Sigmoid colon (tissue), 4 donors: ENCODE data around the gene TSPOAP1.

ENCODE experiments used
- CTCF ChIP-seq, 4 experiments: fragments of 450-650 bp in 3 of 4; fragments of 200-600 bp in 1 of 4; IDR thresholded peaks; one replicate each; pipeline ENCODE4 v1.5.1; 2016 to 2019; ENCODE audit warnings: antibody characterized with exemption in 4 of 4, mild to moderate bottlenecking in 3 of 4, moderate library complexity in 2 of 4
- EP300 ChIP-seq, 4 donors: sonication (generic); formaldehyde crosslinking; IDR thresholded peaks; one replicate each; pipeline ENCODE4 v1.6.1; 2017; ENCODE audit warnings: antibody characterized with exemption in 4 of 4
- POLR2A ChIP-seq, 2 donors: fragments of 450-650 bp; IDR thresholded peaks; one replicate each; pipeline ENCODE4 v1.6.1; 2016; ENCODE audit warnings: antibody characterized with exemption in 2 of 2, mild to moderate bottlenecking in 2 of 2, moderate library complexity in 2 of 2

GRCh38 chr17:58325289-58325726 lies 3.3 kb downstream of the TSPOAP1 start:
- TF ChIP-seq CTCF (IDR thresholded peaks at IDR 0.05): no peak
- no peak for TF ChIP-seq POLR2A (IDR thresholded peaks at IDR 0.05)
- no peak for TF ChIP-seq EP300 (IDR thresholded peaks at IDR 0.05)
